Left colon (tissue), 2 donors: Measurements from ENCODE around the gene COPS4. TPM values are rescaled to one million over a fixed set of nuclear protein-coding genes. Genes with fewer than 3 reads are reported as not detected.
"Not testable (repeated sequence)": the region's sequence is repeated elsewhere in the genome, so short reads cannot be mapped to it uniquely, and the experiment has no call there.

Experiments used
- ATAC-seq: fragments of 200-7000 bp; cut with Tn5 transposase; one replicate; pipeline ENCODE4 v1.9.1; 2020; ENCODE audit warnings: mild to moderate bottlenecking, moderate library complexity
- DNase-seq, 2 donors: peaks; one replicate each; pipeline ENCODE4 v3.0.0-alpha.2; 2020
- intact Hi-C, 2 donors: fragments of 100-400 bp; cut with DNase I in 1 of 2; cut with micrococcal nuclease in 1 of 2; formaldehyde crosslinking; loops; one replicate each; pipeline versions ENCODE4 v1.11.2 to v1.14.0; 2022; cut with DNase I, micrococcal nuclease
- total RNA-seq, 2 donors: library from RNA; stranded (reverse); fragmentation: NEBNext Ultra II Directional; extraction: Animal tissue kit (Norgen Biotek cat#: 25700); gene quantifications; one replicate each; pipeline ENCODE4 v1.2.1, GENCODE V29; 2021
- donor health status: DM: no; HTN: no; CAD: no.
- donor health status: DM: yes; HTN: yes; CAD: no.

The COPS4 gene
- total RNA-seq, 2 donors from 2014 or later: 22.9 to 23.7 TPM

- intact Hi-C loops, DNase-seq, ATAC-seq: not testable (repeated sequence)
These were observed 76.8 kb downstream of the COPS4 start for GRCh38 chr4:83111751-83112141.

GRCh38 chr4:83112231-83112630 lies 77.2 kb downstream of the COPS4 start:
- intact Hi-C loops: no loop called here
- peak; percentile 11 for ATAC-seq
- peak in 1 of 2 donors; percentile 36 for DNase-seq

- no peak for ATAC-seq
- intact Hi-C loops: no loop called here
- DNase-seq: no peak
These were observed 77.9 kb downstream of the COPS4 start for GRCh38 chr4:83112678-83113428.

- ATAC-seq (no peak), DNase-seq (no peak)
- intact Hi-C loops: no loop called here
These were observed 78.4 kb downstream of the COPS4 start for GRCh38 chr4:83113429-83113786.

GRCh38 chr4:83114576-83114975 lies 79.6 kb downstream of the COPS4 start, which contains the start of gene PLAC8:
Gene PLAC8 (minus strand): TSS chr4:83114729. CDS start chr4:83107921, 6,808 bp downstream.
- DNase-seq (no peak), ATAC-seq (peak; percentile 71)
- intact Hi-C loops: no loop called here

- no peak for ATAC-seq
- intact Hi-C loops: no loop called here
These were observed 80.0 kb downstream of the COPS4 start for GRCh38 chr4:83115000-83115399.

GRCh38 chr4:83115656-83116285 lies 80.8 kb downstream of the COPS4 start:
- intact Hi-C loops: no loop called here
- ATAC-seq (no peak), DNase-seq (no peak)

More at GRCh38 chr4:83115000-83115399, 80.0 kb downstream of the COPS4 start:
- no peak for DNase-seq

GRCh38 chr4:83118869-83119268 lies 83.9 kb downstream of the COPS4 start:
- intact Hi-C loops: no loop called here
- no peak for ATAC-seq
- DNase-seq: no peak

GRCh38 chr4:83121246-83121645 lies 86.3 kb downstream of the COPS4 start:
- DNase-seq (no peak), ATAC-seq (no peak)
- intact Hi-C loops: no loop called here

- no peak for ATAC-seq
These were observed 89.3 kb downstream of the COPS4 start for GRCh38 chr4:83124111-83124780.

More at GRCh38 chr4:83124111-83124780, 89.3 kb downstream of the COPS4 start:
- DNase-seq: no peak
- intact Hi-C loops: no loop called here

Other genes with a start within 250 kb of the COPS4 start
- gene SCD5, start 236.4 kb upstream of the COPS4 start, total RNA-seq: 1 to 10 TPM in 1 of 2 donors, under 1 TPM in 1; 0.98 to 3.2 TPM
- 100 to 1,000 TPM; 172 to 176 TPM for gene SEC31A, start 144.0 kb upstream of the COPS4 start, total RNA-seq
- gene THAP9, start 134.4 kb upstream of the COPS4 start, total RNA-seq: 1 to 10 TPM; 2.4 to 2.5 TPM
- 10 to 100 TPM; 13.5 to 15.6 TPM for gene LIN54, start 24.4 kb upstream of the COPS4 start, total RNA-seq
- 1,000 to 10,000 TPM in 1 of 2 donors, 100 to 1,000 TPM in 1; 955 to 1,006 TPM for gene PLAC8, start 79.5 kb downstream of the COPS4 start, total RNA-seq
- 10 to 100 TPM; 18.9 to 23.3 TPM for gene COQ2, start 249.6 kb downstream of the COPS4 start, total RNA-seq